SK-N-SH (cell line): Measurements from ENCODE around the gene RSRC1. TPM values are rescaled to one million over a fixed set of nuclear protein-coding genes. Genes with fewer than 3 reads are reported as not detected.

Experiments
- CTCF ChIA-PET: fragments of 300-600, 350-600 bp; formaldehyde crosslinking; extraction: SDS; loops from one replicate; lab custom pipeline; 2021; lab: Yijun Ruan, JAX
- POLR2A ChIA-PET: fragments of 350-600 bp; sonication (Branson Sonifier 250); formaldehyde crosslinking; extraction: SDS; loops from one replicate; lab custom pipeline; 2020; ENCODE audit warnings: antibody characterized with exemption, inconsistent platforms; lab: Yijun Ruan, JAX
- DNase-seq: peaks from one replicate; pipeline ENCODE4 v3.0.0; 2012
- H2AFZ ChIP-seq: fragments of 200-600 bp; sonication (generic); 2 replicates; pipeline ENCODE4 v1.8.1; 2016; ENCODE audit warnings: antibody characterized with exemption, mild to moderate bottlenecking, low read depth
- H3F3A ChIP-seq: fragments of 200-600 bp; sonication (generic); replicated peaks from 2 replicates; pipeline ENCODE3; 2016; ENCODE audit warnings: antibody characterized with exemption, mild to moderate bottlenecking; ENCODE audit not compliant: insufficient read depth
- H3K27ac ChIP-seq, 2 experiments: fragments of 200-500 bp in 1 of 2; fragments of 200-600 bp in 1 of 2; sonication (Bioruptor generic) in 1 of 2; sonication (generic), shearing (Covaris generic) in 1 of 2; 2 replicates each; pipeline versions ENCODE4 v1.5.1 to v1.6.1; 2014 to 2016; ENCODE audit warnings: low read depth in 2 of 2, inconsistent platforms in 1 of 2, low read length in 1 of 2, mild to moderate bottlenecking in 1 of 2, mixed read lengths in 1 of 2
- H3K27me3 ChIP-seq: fragments of 200-600 bp; sonication (generic), shearing (Covaris generic); 2 replicates; pipeline ENCODE4 v1.6.1; 2016; ENCODE audit warnings: mixed run types; ENCODE audit not compliant: insufficient read depth
- H3K36me3 ChIP-seq, 2 experiments: fragments of 200-500 bp in 1 of 2; fragments of 200-600 bp in 1 of 2; sonication (Bioruptor generic) in 1 of 2; sonication (generic) in 1 of 2; replicated peaks in 1 of 2; 2 replicates each; pipeline versions ENCODE3 to v1.5.1; 2014 to 2016; ENCODE audit warnings: low read length in 1 of 2, mild to moderate bottlenecking in 1 of 2; ENCODE audit not compliant: insufficient read depth in 2 of 2, control insufficient read depth in 1 of 2
- H3K4me1 ChIP-seq, 2 experiments: fragments of 200-500 bp in 1 of 2; fragments of 200-600 bp in 1 of 2; sonication (Bioruptor generic) in 1 of 2; sonication (generic), shearing (Covaris generic) in 1 of 2; 2 replicates each; pipeline versions ENCODE4 v1.5.1 to v1.6.1; 2014 to 2016; ENCODE audit warnings: low read depth in 1 of 2, low read length in 1 of 2, mixed run types in 1 of 2; ENCODE audit not compliant: insufficient read depth in 2 of 2, control insufficient read depth in 1 of 2
- H3K4me2 ChIP-seq: fragments of 200-600 bp; sonication (generic), shearing (Covaris generic); 2 replicates; pipeline ENCODE4 v1.6.1; 2017; ENCODE audit warnings: mixed run types
- H3K4me3 ChIP-seq, 2 experiments: fragments of 200-500 bp in 1 of 2; fragments of 200-600 bp in 1 of 2; sonication (Bioruptor generic) in 1 of 2; sonication (generic), shearing (Covaris generic) in 1 of 2; 2 replicates each; pipeline versions ENCODE4 v1.5.1 to v1.8.1; 2014 to 2016; ENCODE audit warnings: low read depth in 2 of 2, inconsistent platforms in 1 of 2, low read length in 1 of 2, mild to moderate bottlenecking in 1 of 2, mixed read lengths in 1 of 2, moderate library complexity in 1 of 2
- H3K79me2 ChIP-seq: fragments of 200-600 bp; sonication (generic); 2 replicates; pipeline ENCODE4 v1.8.1; 2017; ENCODE audit warnings: mild to moderate bottlenecking; ENCODE audit not compliant: insufficient read depth
- H3K9ac ChIP-seq: fragments of 200-600 bp; sonication (generic); 2 replicates; pipeline ENCODE4 v1.6.1; 2017; ENCODE audit warnings: mixed run types
- H3K9me2 ChIP-seq: fragments of 200-600 bp; sonication (generic); 2 replicates; pipeline ENCODE4 v1.6.1; 2017; ENCODE audit warnings: mixed run types
- H3K9me3 ChIP-seq: fragments of 200-600 bp; sonication (generic); 2 replicates; pipeline ENCODE4 v1.6.1; 2017; ENCODE audit warnings: mixed run types, mild to moderate bottlenecking, moderate library complexity
- H4K20me1 ChIP-seq: fragments of 200-600 bp; sonication (generic); 2 replicates; pipeline ENCODE4 v1.6.1; 2017; ENCODE audit warnings: mild to moderate bottlenecking, mixed run types; ENCODE audit not compliant: insufficient read depth
- CTCF ChIP-seq: fragments of 200-600 bp; sonication (generic); IDR thresholded peaks from 2 replicates; pipeline ENCODE4 v1.6.1; 2017; ENCODE audit warnings: antibody characterized with exemption, mild to moderate bottlenecking, moderate library complexity
- ELF1 ChIP-seq: IDR thresholded peaks from 2 replicates; pipeline ENCODE4 v1.4.0; 2012
- EP300 ChIP-seq, 2 experiments: IDR thresholded peaks; 2 replicates each; pipeline versions ENCODE4 v1.4.0 to v1.6.1; 2012; ENCODE audit warnings: borderline replicate concordance in 1 of 2, low read depth in 1 of 2, low read length in 1 of 2
- EZH2phosphoT487 ChIP-seq: fragments of 200-600 bp; sonication (generic); IDR thresholded peaks from 2 replicates; pipeline ENCODE4 v1.6.1; 2017; ENCODE audit warnings: low read depth, mixed run types, mild to moderate bottlenecking, antibody characterized with exemption, moderate library complexity, borderline replicate concordance
- FOSL2 ChIP-seq: IDR thresholded peaks from 2 replicates; pipeline ENCODE4 v1.4.0; 2012; ENCODE audit warnings: low read depth, mild to moderate bottlenecking, moderate library complexity, borderline replicate concordance
- GABPA ChIP-seq: IDR thresholded peaks from 2 replicates; pipeline ENCODE4 v1.4.0; 2012; ENCODE audit warnings: low read depth, mild to moderate bottlenecking
- IRF3 ChIP-seq: fragments of 150-350 bp; IDR thresholded peaks from 2 replicates; pipeline ENCODE4 v1.6.1; 2016; ENCODE audit warnings: mild to moderate bottlenecking, low read depth, low read length
- JUND ChIP-seq: IDR thresholded peaks from 2 replicates; pipeline ENCODE4 v1.4.0; 2012
- MAX ChIP-seq: IDR thresholded peaks from 2 replicates; pipeline ENCODE4 v1.4.0; 2012; ENCODE audit warnings: low read depth
- MEF2A ChIP-seq: IDR thresholded peaks from 2 replicates; pipeline ENCODE4 v1.4.0; 2012; ENCODE audit warnings: low read depth, borderline replicate concordance
- NRF1 ChIP-seq: IDR thresholded peaks from 2 replicates; pipeline ENCODE4 v1.6.1; 2012; ENCODE audit warnings: low read depth, mild to moderate bottlenecking, low read length
- POLR2AphosphoS5 ChIP-seq: IDR thresholded peaks from 2 replicates; pipeline ENCODE4 v1.6.1; 2012; ENCODE audit warnings: low read depth, low read length
- RAD21 ChIP-seq: IDR thresholded peaks from 2 replicates; pipeline ENCODE4 v1.6.1; 2012; ENCODE audit warnings: mild to moderate bottlenecking, low read length
- RCOR1 ChIP-seq: fragments of 150-350 bp; IDR thresholded peaks from 2 replicates; pipeline ENCODE4 v1.6.1; 2017; ENCODE audit warnings: antibody characterized with exemption, low read length
- REST ChIP-seq: IDR thresholded peaks from 2 replicates; pipeline ENCODE4 v1.6.1; 2012; ENCODE audit warnings: mild to moderate bottlenecking, low read depth, low read length, moderate library complexity
- RXRA ChIP-seq: IDR thresholded peaks from 2 replicates; pipeline ENCODE4 v1.4.0; 2012; ENCODE audit warnings: low read depth, mild to moderate bottlenecking, borderline replicate concordance
- SIN3A ChIP-seq: IDR thresholded peaks from 2 replicates; pipeline ENCODE4 v1.6.1; 2012; ENCODE audit warnings: low read depth, mild to moderate bottlenecking, low read length, moderate library complexity, borderline replicate concordance
- TAF1 ChIP-seq: IDR thresholded peaks from 2 replicates; pipeline ENCODE4 v1.6.1; 2012; ENCODE audit warnings: low read depth, mild to moderate bottlenecking, low read length, moderate library complexity, borderline replicate concordance
- TEAD4 ChIP-seq: IDR thresholded peaks from 2 replicates; pipeline ENCODE4 v1.4.0; 2012; ENCODE audit warnings: mild to moderate bottlenecking, borderline replicate concordance; ENCODE audit not compliant: insufficient read depth
- YY1 ChIP-seq: IDR thresholded peaks from 2 replicates; pipeline ENCODE4 v1.4.0; 2012; ENCODE audit warnings: low read depth, mild to moderate bottlenecking
- WGBS: methylation state at CpG from one replicate; pipeline ENCODE4 v1.1.6; 2017; ENCODE audit warnings: low lambda C conversion rate; 5-methylcytosine and 5-hydroxymethylcytosine counted together
- polyA plus RNA-seq, 3 experiments: library from polyadenylated mRNA; depleted of rRNA; stranded (reverse); fragments of >200 nt; gene quantifications; 2 replicates each; pipeline ENCODE4 v1.2.3, GENCODE V29; 2012

The RSRC1 gene
- polyA plus RNA-seq, 1 of the 3 experiments (the other 2 are of a cell fraction): 4.5 TPM

- Histone ChIP-seq H3K4me1 (no peaks in the 10 kb centered on the region; a peak in 2 of 4 replicates), H3K9me3 (no peaks in the 10 kb centered on the region), H3K27ac (no peak overlapping the region), H3K4me2 (no peak overlapping the region), H3K79me2 (no peaks in the 10 kb centered on the region), H3F3A (no peaks in the 10 kb centered on the region), H2AFZ (no peak overlapping the region), H3K9ac (no peak overlapping the region), H4K20me1 (no peaks in the 10 kb centered on the region), H3K9me2 (no peaks in the 10 kb centered on the region), H3K36me3 (no peaks in the 10 kb centered on the region)
- CTCF ChIA-PET: interaction anchor here (0.8 kb wide), 1 partner anchor 849 kb away, joined by 4 read pairs; no protein-coding TSS in a partner anchor
- no peak for DNase-seq
- WGBS: 98% methylated on average over 5 of the region's 5 CpGs
- TF ChIP-seq TEAD4 (no peak), YY1 (no peak), ELF1 (no peak), FOSL2 (no peak), CTCF (no peak), EP300 (IDR thresholded peaks at IDR 0.05; ENCODE audit: borderline replicate concordance in 1 of 2, low read depth in 1 of 2, low read length in 1 of 2) (no peak), EZH2phosphoT487 (no peak), JUND (no peak), RXRA (no peak), REST (no peak), RAD21 (no peak), TAF1 (no peak), NRF1 (no peak)
- TF ChIP-seq, all 33 proteins: peak for 0
- POLR2A ChIA-PET: no interaction called here
- Histone ChIP-seq H3K4me3 (no peak overlapping the region), H3K27me3 (no peaks in the 10 kb centered on the region)
Measured at GRCh38 chr3:158455406-158455805, 345.5 kb downstream of the RSRC1 start.

- H3K4me3 ChIP-seq: no peak overlapping the region
- H3K36me3 ChIP-seq: no peaks in the 10 kb centered on the region
- WGBS: 88% methylated on average over 3 of the region's 3 CpGs
- H3K27ac ChIP-seq: no peak overlapping the region
- no peaks in the 10 kb centered on the region; a peak in 2 of 4 replicates for H3K4me1 ChIP-seq
- H4K20me1 ChIP-seq: no peaks in the 10 kb centered on the region
- no peaks in the 10 kb centered on the region for H3K9me2 ChIP-seq
- no peaks in the 10 kb centered on the region for H3F3A ChIP-seq
- ChIA-PET POLR2A (no interaction called here), CTCF (no interaction called here)
- H3K9ac ChIP-seq: no peak overlapping the region
- H3K27me3 ChIP-seq: no peaks in the 10 kb centered on the region
- H2AFZ ChIP-seq: no peak overlapping the region
- H3K4me2 ChIP-seq: no peak overlapping the region
- H3K79me2 ChIP-seq: no peaks in the 10 kb centered on the region
- DNase-seq: no peak
- no peaks in the 10 kb centered on the region for H3K9me3 ChIP-seq
- TF ChIP-seq GABPA (no peak), MAX (no peak), SIN3A (no peak), JUND (no peak), ELF1 (no peak), TAF1 (no peak), POLR2AphosphoS5 (no peak), IRF3 (no peak), MEF2A (no peak), CTCF (no peak), RCOR1 (no peak)
Measured at GRCh38 chr3:158456114-158456513, 346.2 kb downstream of the RSRC1 start.
